SK-N-SH (cell line): ENCODE results near the gene UBTD2. TPM values are rescaled to one million over a fixed set of nuclear protein-coding genes. Genes with fewer than 3 reads are reported as not detected.

ENCODE experiments used
- CTCF ChIP-seq: fragments of 200-600 bp; sonication (generic); IDR thresholded peaks from 2 replicates; pipeline ENCODE4 v1.6.1; 2017; ENCODE audit warnings: antibody characterized with exemption, mild to moderate bottlenecking, moderate library complexity
- ELF1 ChIP-seq: IDR thresholded peaks from 2 replicates; pipeline ENCODE4 v1.4.0; 2012
- EP300 ChIP-seq, 2 experiments: IDR thresholded peaks; 2 replicates each; pipeline versions ENCODE4 v1.4.0 to v1.6.1; 2012; ENCODE audit warnings: borderline replicate concordance in 1 of 2, low read depth in 1 of 2, low read length in 1 of 2
- FOSL2 ChIP-seq: IDR thresholded peaks from 2 replicates; pipeline ENCODE4 v1.4.0; 2012; ENCODE audit warnings: low read depth, mild to moderate bottlenecking, moderate library complexity, borderline replicate concordance
- GABPA ChIP-seq: IDR thresholded peaks from 2 replicates; pipeline ENCODE4 v1.4.0; 2012; ENCODE audit warnings: low read depth, mild to moderate bottlenecking
- GATA2 ChIP-seq: sonication (generic); formaldehyde crosslinking; IDR thresholded peaks from 2 replicates; pipeline ENCODE4 v1.5.0; 2020; ENCODE audit warnings: mild to moderate bottlenecking, missing genetic modification reagents
- JUND ChIP-seq: IDR thresholded peaks from 2 replicates; pipeline ENCODE4 v1.4.0; 2012
- MAX ChIP-seq: IDR thresholded peaks from 2 replicates; pipeline ENCODE4 v1.4.0; 2012; ENCODE audit warnings: low read depth
- MEF2A ChIP-seq: IDR thresholded peaks from 2 replicates; pipeline ENCODE4 v1.4.0; 2012; ENCODE audit warnings: low read depth, borderline replicate concordance
- MXI1 ChIP-seq: IDR thresholded peaks from 2 replicates; pipeline ENCODE4 v1.6.1; 2012; ENCODE audit warnings: mild to moderate bottlenecking, low read depth, low read length, improper control_type of control experiment
- NFIC ChIP-seq: IDR thresholded peaks from 2 replicates; pipeline ENCODE4 v1.4.0; 2012; ENCODE audit warnings: borderline replicate concordance
- NRF1 ChIP-seq: IDR thresholded peaks from 2 replicates; pipeline ENCODE4 v1.6.1; 2012; ENCODE audit warnings: low read depth, mild to moderate bottlenecking, low read length
- POLR2AphosphoS5 ChIP-seq: IDR thresholded peaks from 2 replicates; pipeline ENCODE4 v1.6.1; 2012; ENCODE audit warnings: low read depth, low read length
- RAD21 ChIP-seq: IDR thresholded peaks from 2 replicates; pipeline ENCODE4 v1.6.1; 2012; ENCODE audit warnings: mild to moderate bottlenecking, low read length
- RXRA ChIP-seq: IDR thresholded peaks from 2 replicates; pipeline ENCODE4 v1.4.0; 2012; ENCODE audit warnings: low read depth, mild to moderate bottlenecking, borderline replicate concordance
- SIN3A ChIP-seq: IDR thresholded peaks from 2 replicates; pipeline ENCODE4 v1.6.1; 2012; ENCODE audit warnings: low read depth, mild to moderate bottlenecking, low read length, moderate library complexity, borderline replicate concordance
- SMC3 ChIP-seq: IDR thresholded peaks from 2 replicates; pipeline ENCODE4 v1.6.1; 2012; ENCODE audit warnings: low read depth, low read length, improper control_type of control experiment
- TEAD4 ChIP-seq: IDR thresholded peaks from 2 replicates; pipeline ENCODE4 v1.4.0; 2012; ENCODE audit warnings: mild to moderate bottlenecking, borderline replicate concordance; ENCODE audit not compliant: insufficient read depth
- USF1 ChIP-seq: IDR thresholded peaks from 2 replicates; pipeline ENCODE4 v1.4.0; 2012; ENCODE audit warnings: low read depth, borderline replicate concordance
- USF2 ChIP-seq: fragments of 150-350 bp; IDR thresholded peaks from 2 replicates; pipeline ENCODE4 v1.6.1; 2017; ENCODE audit warnings: antibody characterized with exemption, low read length, low read depth, borderline replicate concordance
- YY1 ChIP-seq: IDR thresholded peaks from 2 replicates; pipeline ENCODE4 v1.4.0; 2012; ENCODE audit warnings: low read depth, mild to moderate bottlenecking
- ZBTB33 ChIP-seq: IDR thresholded peaks from 2 replicates; pipeline ENCODE4 v1.4.0; 2012; ENCODE audit warnings: low read depth, borderline replicate concordance
- polyA plus RNA-seq, 3 experiments: library from polyadenylated mRNA; depleted of rRNA; stranded (reverse); fragments of >200 nt; gene quantifications; 2 replicates each; pipeline ENCODE4 v1.2.3, GENCODE V29; 2012
- TF ChIP-seq, protein P1 (sequence below): IDR thresholded peaks from 2 replicates; pipeline ENCODE4; 2012
- TF ChIP-seq, protein P2 (sequence below): fragments of 150-350 bp; IDR thresholded peaks from 2 replicates; pipeline ENCODE4 v1.6.1; 2016; ENCODE audit warnings: mild to moderate bottlenecking, low read depth, low read length

The UBTD2 gene
- polyA plus RNA-seq, 1 of the 3 experiments (the other 2 are of a cell fraction) = 13.8 TPM

GRCh38 chr5:172188033-172188892 lies 95.3 kb downstream of the UBTD2 start, which contains the start of gene STK10 (continued):
- TF ChIP-seq ZBTB33 = no peak
- TF ChIP-seq MEF2A = no peak
- TF ChIP-seq RAD21 = peak; percentile 88
- TF ChIP-seq ELF1 = no peak
- TF ChIP-seq GATA2 = no peak
- TF ChIP-seq YY1 = no peak
- peak; percentile 44 for TF ChIP-seq NRF1
- TF ChIP-seq POLR2AphosphoS5 = no peak
- TF ChIP-seq NFIC = peak; percentile 35; the same call in 1 of the 2 replicates
- TF ChIP-seq EP300 (IDR thresholded peaks at IDR 0.05; ENCODE audit: borderline replicate concordance in 1 of 2, low read depth in 1 of 2, low read length in 1 of 2) = 0 out of 4 replicates have a peak, but pooled peaks of 1 of the 2 experiments have one; percentile 30
- no peak for TF ChIP-seq USF1
- TF ChIP-seq MXI1 = peak; percentile 66
- TF ChIP-seq FOSL2 = no peak
- no peak for TF ChIP-seq JUND
- no peak for TF ChIP-seq USF2
- TF ChIP-seq GABPA = no peak
- no peak for TF ChIP-seq RXRA
- peak; percentile 80 for TF ChIP-seq CTCF
- TF ChIP-seq TEAD4 = no peak
- peak; percentile 91 for TF ChIP-seq SMC3
- TF ChIP-seq, protein P1, sequence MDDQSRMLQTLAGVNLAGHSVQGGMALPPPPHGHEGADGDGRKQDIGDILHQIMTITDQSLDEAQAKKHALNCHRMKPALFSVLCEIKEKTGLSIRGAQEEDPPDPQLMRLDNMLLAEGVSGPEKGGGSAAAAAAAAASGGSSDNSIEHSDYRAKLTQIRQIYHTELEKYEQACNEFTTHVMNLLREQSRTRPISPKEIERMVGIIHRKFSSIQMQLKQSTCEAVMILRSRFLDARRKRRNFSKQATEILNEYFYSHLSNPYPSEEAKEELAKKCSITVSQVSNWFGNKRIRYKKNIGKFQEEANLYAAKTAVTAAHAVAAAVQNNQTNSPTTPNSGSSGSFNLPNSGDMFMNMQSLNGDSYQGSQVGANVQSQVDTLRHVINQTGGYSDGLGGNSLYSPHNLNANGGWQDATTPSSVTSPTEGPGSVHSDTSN = no peak
- peak; percentile 75; the same call in 1 of the 2 replicates for TF ChIP-seq MAX
- peak; percentile 68; the same call in 1 of the 2 replicates for TF ChIP-seq SIN3A
- TF ChIP-seq, protein P2, sequence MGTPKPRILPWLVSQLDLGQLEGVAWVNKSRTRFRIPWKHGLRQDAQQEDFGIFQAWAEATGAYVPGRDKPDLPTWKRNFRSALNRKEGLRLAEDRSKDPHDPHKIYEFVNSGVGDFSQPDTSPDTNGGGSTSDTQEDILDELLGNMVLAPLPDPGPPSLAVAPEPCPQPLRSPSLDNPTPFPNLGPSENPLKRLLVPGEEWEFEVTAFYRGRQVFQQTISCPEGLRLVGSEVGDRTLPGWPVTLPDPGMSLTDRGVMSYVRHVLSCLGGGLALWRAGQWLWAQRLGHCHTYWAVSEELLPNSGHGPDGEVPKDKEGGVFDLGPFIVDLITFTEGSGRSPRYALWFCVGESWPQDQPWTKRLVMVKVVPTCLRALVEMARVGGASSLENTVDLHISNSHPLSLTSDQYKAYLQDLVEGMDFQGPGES = no peak
